Mesendoderm (in vitro differentiated cells): ENCODE measurements around the gene MB21D2.

Experiments
- DNase-seq: peaks from one replicate; pipeline ENCODE4 v3.0.0; 2013
- H2AK5ac ChIP-seq: 2 replicates; pipeline ENCODE4 v1.6.1; 2013; ENCODE audit warnings: low read length, inconsistent platforms
- H2BK120ac ChIP-seq: 2 replicates; pipeline ENCODE4 v1.6.1; 2013; ENCODE audit warnings: low read depth, mild to moderate bottlenecking, low read length, moderate library complexity, mixed read lengths
- H2BK15ac ChIP-seq: replicated peaks from 2 replicates; pipeline ENCODE4 v1.6.1; 2013; ENCODE audit warnings: low read depth, mild to moderate bottlenecking, moderate library complexity
- H2BK5ac ChIP-seq: 2 replicates; pipeline ENCODE4 v1.6.1; 2013; ENCODE audit warnings: low read length, inconsistent platforms
- H3K18ac ChIP-seq: 2 replicates; pipeline ENCODE4 v1.6.1; 2013; ENCODE audit warnings: mild to moderate bottlenecking, low read length, mixed read lengths
- H3K23ac ChIP-seq: one replicate; pipeline ENCODE4 v1.6.1; 2013; ENCODE audit warnings: low read length
- H3K27ac ChIP-seq: 2 replicates; pipeline ENCODE4 v1.5.1; 2013; ENCODE audit warnings: low read depth, mild to moderate bottlenecking, inconsistent platforms, low read length, moderate library complexity
- H3K27me3 ChIP-seq: 2 replicates; pipeline ENCODE4 v1.6.1; 2013; ENCODE audit warnings: low read length, control low read depth, mild to moderate bottlenecking, inconsistent platforms; ENCODE audit not compliant: insufficient read depth, poor library complexity
- H3K36me3 ChIP-seq: 2 replicates; pipeline ENCODE4 v1.6.1; 2013; ENCODE audit warnings: low read length, inconsistent platforms; ENCODE audit not compliant: control insufficient read depth, insufficient read depth
- H3K4ac ChIP-seq: one replicate; pipeline ENCODE4 v1.6.1; 2013; ENCODE audit warnings: low read depth, mild to moderate bottlenecking, low read length, moderate library complexity
- H3K4me1 ChIP-seq: 2 replicates; pipeline ENCODE4 v1.6.1; 2013; ENCODE audit warnings: low read depth, low read length, inconsistent platforms; ENCODE audit not compliant: control insufficient read depth
- H3K4me2 ChIP-seq: 2 replicates; pipeline ENCODE4 v1.6.1; 2013; ENCODE audit warnings: low read length
- H3K4me3 ChIP-seq: 2 replicates; pipeline ENCODE4 v1.5.1; 2013; ENCODE audit warnings: mild to moderate bottlenecking, low read length
- H3K56ac ChIP-seq: one replicate; pipeline ENCODE4 v1.6.1; 2013; ENCODE audit warnings: low read length
- H3K79me1 ChIP-seq: 2 replicates; pipeline ENCODE4 v1.6.1; 2013; ENCODE audit warnings: low read length, inconsistent platforms
- H3K79me2 ChIP-seq: 2 replicates; pipeline ENCODE4 v1.6.1; 2013; ENCODE audit warnings: mild to moderate bottlenecking, low read length; ENCODE audit not compliant: control insufficient read depth, insufficient read depth
- H3K9ac ChIP-seq: 2 replicates; pipeline ENCODE4 v1.6.1; 2013; ENCODE audit warnings: low read length, inconsistent platforms
- H4K5ac ChIP-seq: one replicate; pipeline ENCODE4 v1.6.1; 2013; ENCODE audit warnings: low read length
- H4K8ac ChIP-seq: one replicate; pipeline ENCODE4 v1.6.1; 2013; ENCODE audit warnings: low read depth, mild to moderate bottlenecking, control low read depth, low read length, moderate library complexity
- WGBS: extraction: QIAGEN DNeasy Blood & Tissue Kit; methylation state at CpG from one replicate; pipeline ENCODE4 v1.1.7; 2013; ENCODE audit warnings: low lambda C conversion rate, missing lambda C conversion rate; ENCODE audit not compliant: insufficient coverage; ENCODE audit errors: extremely low coverage; 5-methylcytosine and 5-hydroxymethylcytosine counted together

MB21D2 gene

DNA sequence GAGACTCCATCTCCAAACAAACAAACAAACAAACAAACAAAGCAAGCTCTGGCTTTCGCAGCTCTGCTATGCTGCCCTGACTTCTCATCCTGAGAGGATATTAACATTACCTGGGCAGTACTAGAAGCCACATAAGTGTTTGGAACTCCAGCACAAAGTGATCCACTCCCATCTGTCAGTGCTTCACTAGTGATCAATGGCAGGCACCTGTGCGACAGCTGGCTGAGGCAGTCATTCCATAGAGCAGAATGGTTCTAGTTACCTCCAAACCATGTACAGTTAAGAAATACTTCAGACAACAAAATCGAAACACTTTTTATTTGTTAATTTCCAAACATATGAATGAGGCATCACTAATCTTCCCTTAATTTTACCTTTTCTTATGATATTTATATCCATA lies 2.8 kb upstream of the MB21D2 start:
- H2AK5ac ChIP-seq: no peak overlapping the region
- no peak overlapping the region for H3K4ac ChIP-seq
- no peaks in the 10 kb centered on the region for H3K27me3 ChIP-seq
- H2BK15ac ChIP-seq: no peak overlapping the region
- no peak overlapping the region for H4K8ac ChIP-seq
- DNase-seq: no peak
- H3K79me2 ChIP-seq: peaks cover 7% of the 10 kb centered on the region
- H3K4me2 ChIP-seq: no peak overlapping the region
- H3K36me3 ChIP-seq: no peaks in the 10 kb centered on the region
- H3K9ac ChIP-seq: no peak overlapping the region
- WGBS: no CpG with 5 or more reads among the region's 3 CpGs
- H3K4me1 ChIP-seq: peaks cover 10% of the 10 kb centered on the region
- H4K5ac ChIP-seq: no peak overlapping the region
- no peak overlapping the region for H3K18ac ChIP-seq
- H3K23ac ChIP-seq: no peak overlapping the region
- no peak overlapping the region for H3K27ac ChIP-seq
- no peak overlapping the region for H2BK120ac ChIP-seq
- no peak overlapping the region for H3K56ac ChIP-seq
- no peak overlapping the region for H3K4me3 ChIP-seq
- no peak overlapping the region for H2BK5ac ChIP-seq
- peaks cover 2% of the 10 kb centered on the region for H3K79me1 ChIP-seq

DNA sequence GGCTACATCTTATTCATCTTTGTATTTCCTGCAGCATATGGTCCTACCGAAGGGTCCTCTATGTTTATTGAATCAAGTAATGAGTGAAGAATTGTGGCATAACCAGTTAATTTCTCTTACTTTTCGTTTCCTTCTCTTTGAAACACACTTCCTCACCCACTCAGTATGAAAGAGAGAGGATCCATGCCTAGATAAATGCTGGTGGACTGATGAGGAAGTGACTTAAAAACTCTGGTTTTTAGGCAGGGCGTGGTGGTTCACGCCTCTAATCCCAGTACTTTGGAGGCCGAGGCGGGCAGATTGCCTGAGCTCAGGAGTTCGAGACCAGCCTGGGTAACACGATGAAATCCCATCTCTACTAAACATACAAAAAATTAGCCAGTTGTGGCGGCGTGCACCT lies 2.2 kb upstream of the MB21D2 start:
- no peak overlapping the region for H2BK5ac ChIP-seq
- no peak overlapping the region for H3K4ac ChIP-seq
- no peak overlapping the region for H2BK120ac ChIP-seq
- H3K27me3 ChIP-seq: no peaks in the 10 kb centered on the region
- no peak overlapping the region for H3K9ac ChIP-seq
- DNase-seq: no peak
- no peak overlapping the region for H2AK5ac ChIP-seq
- H3K56ac ChIP-seq: no peak overlapping the region
- H3K4me3 ChIP-seq: no peak overlapping the region
- H3K23ac ChIP-seq: no peak overlapping the region
- no peak overlapping the region for H3K18ac ChIP-seq
- no peaks in the 10 kb centered on the region for H3K36me3 ChIP-seq
- H3K27ac ChIP-seq: no peak overlapping the region
- H3K79me1 ChIP-seq: peaks cover 2% of the 10 kb centered on the region
- H4K8ac ChIP-seq: no peak overlapping the region
- H3K4me2 ChIP-seq: no peak overlapping the region
- H3K79me2 ChIP-seq: peaks cover 9% of the 10 kb centered on the region
- H3K4me1 ChIP-seq: peaks cover 10% of the 10 kb centered on the region
- WGBS: no CpG with 5 or more reads among the region's 10 CpGs
- no peak overlapping the region for H4K5ac ChIP-seq
- H2BK15ac ChIP-seq: peak overlapping the region; percentile 29

DNA sequence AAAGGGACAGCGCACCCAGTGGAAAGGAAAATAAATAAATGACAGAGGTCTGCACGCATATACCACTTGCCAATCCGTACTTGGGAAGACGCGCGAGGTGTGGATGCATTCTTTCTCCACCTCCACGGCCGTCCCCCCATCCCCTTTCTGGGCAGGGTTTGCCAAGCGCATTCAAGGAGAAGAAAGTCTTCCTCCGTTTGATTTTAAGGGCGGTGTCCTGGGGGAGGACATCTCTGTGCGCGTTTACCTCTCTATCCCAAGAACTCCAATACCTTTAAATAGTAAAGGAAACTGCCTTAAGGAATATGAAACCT lies 576 bp upstream of the MB21D2 start:
- Histone ChIP-seq H3K27ac (peak overlapping the region; percentile 97), H2BK120ac (no peak overlapping the region), H2BK5ac (peak overlapping the region; percentile 56), H3K4me3 (peak overlapping the region; percentile 72), H3K23ac (no peak overlapping the region), H3K4ac (no peak overlapping the region), H3K9ac (peak overlapping the region; percentile 91), H4K8ac (no peak overlapping the region), H3K4me1 (peaks cover 13% of the 10 kb centered on the region), H3K18ac (peak overlapping the region; percentile 56), H3K27me3 (no peaks in the 10 kb centered on the region), H2BK15ac (no peak overlapping the region), H2AK5ac (no peak overlapping the region), H3K79me2 (peaks cover 25% of the 10 kb centered on the region), H3K36me3 (no peaks in the 10 kb centered on the region), H4K5ac (no peak overlapping the region), H3K79me1 (peaks cover 7% of the 10 kb centered on the region), H3K4me2 (peak overlapping the region; percentile 83), H3K56ac (peak overlapping the region; percentile 97)
- no CpG with 5 or more reads among the region's 13 CpGs for WGBS
- DNase-seq: no peak

- peak overlapping the region; percentile 91 for H3K56ac ChIP-seq
- H3K4ac ChIP-seq: peak overlapping the region; percentile 89
- peak overlapping the region; percentile 68 for H2BK5ac ChIP-seq
- WGBS: no CpG with 5 or more reads among the region's 30 CpGs
- H2AK5ac ChIP-seq: no peak overlapping the region
- no peaks in the 10 kb centered on the region for H3K27me3 ChIP-seq
- H2BK15ac ChIP-seq: no peak overlapping the region
- H3K4me3 ChIP-seq: peak overlapping the region; percentile 69
- H3K79me1 ChIP-seq: peaks cover 7% of the 10 kb centered on the region
- peak overlapping the region; percentile 81 for H3K9ac ChIP-seq
- H3K36me3 ChIP-seq: no peaks in the 10 kb centered on the region
- no peak overlapping the region for H4K5ac ChIP-seq
- H4K8ac ChIP-seq: no peak overlapping the region
- H3K18ac ChIP-seq: peak overlapping the region; percentile 69
- peaks cover 12% of the 10 kb centered on the region for H3K4me1 ChIP-seq
- H3K4me2 ChIP-seq: peak overlapping the region; percentile 47
- H3K23ac ChIP-seq: peak overlapping the region; percentile 7
- H2BK120ac ChIP-seq: peak overlapping the region; percentile 77
- peaks cover 35% of the 10 kb centered on the region for H3K79me2 ChIP-seq
- H3K27ac ChIP-seq: peak overlapping the region; percentile 97
- DNase-seq: no peak
These were observed 640 bp downstream of the MB21D2 start for GRCh38 chr3:192917028-192917403.

DNA sequence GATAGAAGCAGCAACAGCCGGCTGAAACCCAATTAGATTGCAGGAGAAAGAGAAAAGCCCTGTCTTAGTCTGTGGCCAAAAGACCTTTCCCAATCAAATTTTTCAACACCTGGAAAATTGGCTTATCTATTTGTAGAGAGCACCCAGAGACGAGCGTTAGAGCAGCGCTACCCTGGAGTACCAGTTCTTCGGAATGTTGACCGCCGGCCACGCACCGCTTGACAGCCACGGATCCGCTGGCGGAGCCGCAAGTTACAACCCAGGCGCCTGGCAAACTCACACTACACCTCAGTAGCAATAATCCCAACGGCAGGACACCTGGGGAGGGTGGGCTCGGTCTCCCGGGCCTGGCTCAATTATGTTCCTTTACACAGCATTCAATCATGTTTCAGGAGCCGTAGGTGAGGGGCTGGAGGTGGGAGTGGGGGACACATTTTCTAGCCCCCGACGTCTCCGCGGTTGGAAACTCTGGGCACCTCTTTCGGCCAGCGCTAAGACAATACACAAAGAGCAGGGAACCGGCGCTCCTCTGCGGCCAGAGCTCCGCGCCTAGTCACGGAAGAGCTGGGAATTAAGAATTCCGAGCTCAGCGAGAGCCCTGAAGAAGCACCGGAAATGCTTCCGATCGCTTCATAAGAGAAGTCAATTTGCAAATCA lies 1.2 kb downstream of the MB21D2 start:
- peak; percentile 91 for DNase-seq
- Histone ChIP-seq H4K8ac (no peak overlapping the region), H3K9ac (peak overlapping the region; percentile 81), H3K27ac (peak overlapping the region; percentile 97), H3K79me2 (peaks cover 40% of the 10 kb centered on the region), H3K79me1 (peaks cover 9% of the 10 kb centered on the region), H3K23ac (no peak overlapping the region), H2BK120ac (no peak overlapping the region), H3K4me2 (peak overlapping the region; percentile 88), H3K18ac (peak overlapping the region; percentile 69), H3K4me3 (peak overlapping the region; percentile 69), H3K4me1 (peaks cover 10% of the 10 kb centered on the region), H3K36me3 (no peaks in the 10 kb centered on the region), H3K56ac (peak overlapping the region; percentile 91), H3K4ac (peak overlapping the region; percentile 75), H2BK15ac (no peak overlapping the region), H2BK5ac (peak overlapping the region; percentile 57), H4K5ac (no peak overlapping the region), H3K27me3 (no peaks in the 10 kb centered on the region), H2AK5ac (no peak overlapping the region)
- WGBS: no CpG with 5 or more reads among the region's 35 CpGs

DNA sequence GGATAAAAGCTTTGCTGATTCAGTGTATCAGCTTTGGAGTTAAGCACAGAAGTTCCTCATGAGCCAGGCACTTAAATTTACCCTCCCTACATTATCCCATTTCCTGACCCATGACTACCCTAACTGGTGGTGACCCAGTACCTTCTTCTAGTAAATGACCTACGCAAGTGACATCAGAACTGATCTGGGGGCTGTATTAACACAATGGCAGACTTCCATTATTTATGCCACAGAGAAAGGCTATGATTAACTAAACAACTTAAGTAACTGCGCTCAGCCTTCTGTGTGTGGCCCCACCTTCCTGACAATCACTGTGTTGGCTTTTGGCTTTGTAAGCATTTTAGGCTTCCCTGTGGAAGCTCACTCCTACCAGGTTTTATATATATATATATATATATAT lies 1.9 kb downstream of the MB21D2 start:
- Histone ChIP-seq H3K4ac (no peak overlapping the region), H2BK120ac (no peak overlapping the region), H3K4me2 (peak overlapping the region; percentile 61), H4K8ac (no peak overlapping the region), H2AK5ac (no peak overlapping the region), H3K27ac (no peak overlapping the region), H4K5ac (no peak overlapping the region), H3K79me1 (peaks cover 11% of the 10 kb centered on the region), H3K9ac (peak overlapping the region; percentile 38), H3K4me3 (no peak overlapping the region), H3K56ac (peak overlapping the region; percentile 63), H3K27me3 (no peaks in the 10 kb centered on the region), H2BK5ac (no peak overlapping the region), H3K79me2 (peaks cover 47% of the 10 kb centered on the region), H3K36me3 (no peaks in the 10 kb centered on the region), H3K4me1 (peaks cover 10% of the 10 kb centered on the region), H3K23ac (no peak overlapping the region), H3K18ac (no peak overlapping the region), H2BK15ac (no peak overlapping the region)
- no peak for DNase-seq
- no CpG with 5 or more reads among the region's 2 CpGs for WGBS
